HG03097 (cell line): ENCODE data around the gene CCIN.

Source experiments
- ATAC-seq: cut with Tn5 transposase; IDR thresholded peaks from one replicate; pipeline ENCODE4 v1.9.1; 2021; ENCODE audit not compliant: unreplicated experiment, low FRiP score

The CCIN gene

DNA sequence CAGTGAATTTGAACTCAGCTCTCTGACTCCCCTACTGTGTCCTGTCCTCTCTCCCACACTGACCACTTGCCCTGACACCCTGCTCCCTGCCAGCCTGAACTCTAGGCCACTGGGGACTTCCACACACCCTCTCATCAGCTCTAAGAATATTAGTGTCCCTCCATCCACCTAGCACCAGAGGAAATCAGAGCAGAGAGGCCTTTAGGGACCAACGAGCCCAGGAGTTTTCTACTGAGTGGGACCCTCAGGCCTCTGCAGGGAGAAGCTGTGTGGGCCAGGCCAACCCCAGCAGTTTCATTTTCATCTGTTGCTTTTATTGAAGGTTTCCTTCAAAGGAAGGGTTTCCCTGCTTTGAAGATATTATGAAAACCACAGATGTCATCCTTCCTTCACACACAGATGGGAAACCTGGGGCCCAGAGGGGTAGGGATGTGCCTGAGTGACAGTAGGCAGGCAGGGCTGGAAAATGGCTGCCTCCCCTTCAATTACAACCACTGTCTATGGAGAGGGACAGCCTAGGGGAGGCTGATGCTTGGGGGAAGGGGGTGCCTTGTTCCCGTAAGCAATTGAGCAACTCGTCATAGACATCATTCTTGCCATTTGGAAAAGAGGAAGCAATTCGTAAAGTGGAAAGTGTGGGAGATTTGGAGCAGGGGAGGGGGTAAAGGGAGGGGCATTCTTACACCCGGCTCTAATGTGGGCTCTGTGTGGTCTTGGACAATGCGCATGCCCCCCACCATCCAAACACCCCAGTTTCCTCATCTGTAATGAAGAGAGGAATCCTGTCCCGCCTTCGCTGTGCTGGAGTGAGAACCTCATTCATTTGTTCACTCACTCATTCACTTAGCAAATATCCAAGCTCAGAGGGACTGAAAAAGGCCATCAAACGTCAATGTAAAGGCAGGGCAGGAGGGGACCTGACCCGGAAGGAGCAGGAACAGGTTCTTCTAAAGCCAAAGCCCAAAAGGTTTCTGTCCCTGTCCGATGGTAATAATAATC is 28.8 kb upstream of the CCIN start:
- ATAC-seq: no peak

DNA sequence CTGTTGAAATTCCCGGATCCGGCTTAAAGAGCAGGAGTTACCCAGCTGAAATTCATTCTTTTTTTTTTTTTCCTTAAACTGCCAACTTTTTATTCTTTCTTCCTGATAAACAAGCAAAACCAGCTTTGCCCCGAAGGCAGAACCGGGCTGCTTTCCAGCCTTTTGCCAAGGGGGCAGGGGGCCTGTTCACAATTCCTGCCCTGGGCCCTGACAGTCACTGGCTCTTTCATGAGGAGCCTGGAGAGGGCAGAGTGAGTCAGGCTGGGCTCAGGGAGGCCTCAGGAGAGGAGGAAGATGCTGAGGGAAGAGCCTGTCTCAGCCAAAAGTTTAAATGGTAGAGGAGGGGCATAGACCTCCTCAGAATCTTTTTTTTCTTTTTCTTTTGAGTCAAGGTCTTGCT is 27.9 kb upstream of the CCIN start:
- ATAC-seq: no peak

DNA sequence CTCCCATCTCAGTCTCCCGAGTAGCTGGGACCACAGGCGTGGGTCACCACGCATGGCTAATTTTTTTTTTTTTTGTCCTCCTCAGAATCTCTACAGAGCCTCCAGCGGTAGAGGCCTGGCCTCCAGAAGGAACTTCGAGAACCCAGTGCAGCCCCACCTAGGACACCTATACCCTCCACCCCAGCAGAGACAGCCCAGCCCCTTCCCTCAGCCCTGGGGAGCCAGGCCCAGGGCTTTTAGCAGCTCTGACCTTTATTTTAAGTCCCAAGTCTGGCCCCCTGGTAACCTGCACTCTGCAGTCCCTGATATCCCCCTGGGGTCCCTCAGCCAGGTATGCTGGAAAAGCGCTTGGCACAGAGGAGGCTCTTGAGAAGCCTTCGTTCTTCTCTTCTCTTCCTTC is 27.4 kb upstream of the CCIN start:
- no peak for ATAC-seq

DNA sequence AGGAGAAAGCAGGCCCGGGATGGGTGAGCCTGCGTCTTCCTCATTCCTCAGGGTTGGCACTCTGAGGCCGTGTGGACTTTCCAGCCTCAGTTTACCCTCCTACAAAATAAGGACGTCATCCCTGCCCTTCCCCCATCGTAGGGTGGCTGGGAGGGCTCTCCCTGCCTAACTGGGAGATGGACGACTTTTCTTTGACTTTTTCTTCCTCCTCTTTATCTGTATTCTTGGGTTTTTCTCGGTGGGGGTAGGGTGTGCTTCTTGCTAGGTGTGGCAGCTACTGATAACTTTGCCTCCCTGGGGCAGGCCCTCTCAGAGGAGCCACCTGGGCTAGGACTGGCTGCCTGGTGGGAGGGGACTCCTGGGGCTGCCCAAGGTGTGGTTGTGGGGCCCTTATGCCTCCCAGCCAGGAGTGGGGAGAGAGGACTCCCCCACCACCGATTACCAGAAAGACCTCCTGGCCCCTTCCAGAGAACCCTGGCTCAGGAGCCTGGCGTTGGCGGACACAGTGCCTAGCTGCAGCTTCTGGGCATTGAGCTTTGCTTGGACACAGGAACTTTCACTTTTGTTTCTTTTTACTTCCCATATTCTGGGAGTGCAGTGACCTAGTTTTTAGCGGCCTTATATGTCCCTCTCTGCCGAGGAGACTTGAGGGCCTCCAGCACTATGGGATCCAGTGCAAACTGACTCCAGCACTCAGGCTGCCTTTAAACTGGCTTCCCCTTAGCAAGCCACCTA is 26.5 kb upstream of the CCIN start:
- ATAC-seq: no peak

DNA sequence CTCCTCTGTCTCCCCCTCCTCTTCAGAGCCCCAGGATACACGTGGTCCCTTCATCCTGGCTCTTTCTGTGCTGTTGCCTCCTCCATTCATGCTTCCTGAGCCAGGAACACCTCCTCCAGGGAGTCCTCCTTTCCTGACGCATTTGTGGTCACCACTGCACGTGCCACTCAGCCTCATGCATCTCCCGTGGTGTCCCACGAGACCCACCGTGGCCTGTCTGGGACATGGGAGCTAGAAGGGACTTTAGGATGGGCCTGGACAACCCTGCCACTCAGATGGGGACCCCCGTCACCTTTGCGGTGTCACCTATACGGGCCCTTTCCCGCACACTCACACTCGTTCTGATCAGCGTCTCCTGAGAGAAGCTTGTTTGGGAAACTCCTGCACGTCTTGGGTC is 25.9 kb upstream of the CCIN start:
- no peak for ATAC-seq

DNA sequence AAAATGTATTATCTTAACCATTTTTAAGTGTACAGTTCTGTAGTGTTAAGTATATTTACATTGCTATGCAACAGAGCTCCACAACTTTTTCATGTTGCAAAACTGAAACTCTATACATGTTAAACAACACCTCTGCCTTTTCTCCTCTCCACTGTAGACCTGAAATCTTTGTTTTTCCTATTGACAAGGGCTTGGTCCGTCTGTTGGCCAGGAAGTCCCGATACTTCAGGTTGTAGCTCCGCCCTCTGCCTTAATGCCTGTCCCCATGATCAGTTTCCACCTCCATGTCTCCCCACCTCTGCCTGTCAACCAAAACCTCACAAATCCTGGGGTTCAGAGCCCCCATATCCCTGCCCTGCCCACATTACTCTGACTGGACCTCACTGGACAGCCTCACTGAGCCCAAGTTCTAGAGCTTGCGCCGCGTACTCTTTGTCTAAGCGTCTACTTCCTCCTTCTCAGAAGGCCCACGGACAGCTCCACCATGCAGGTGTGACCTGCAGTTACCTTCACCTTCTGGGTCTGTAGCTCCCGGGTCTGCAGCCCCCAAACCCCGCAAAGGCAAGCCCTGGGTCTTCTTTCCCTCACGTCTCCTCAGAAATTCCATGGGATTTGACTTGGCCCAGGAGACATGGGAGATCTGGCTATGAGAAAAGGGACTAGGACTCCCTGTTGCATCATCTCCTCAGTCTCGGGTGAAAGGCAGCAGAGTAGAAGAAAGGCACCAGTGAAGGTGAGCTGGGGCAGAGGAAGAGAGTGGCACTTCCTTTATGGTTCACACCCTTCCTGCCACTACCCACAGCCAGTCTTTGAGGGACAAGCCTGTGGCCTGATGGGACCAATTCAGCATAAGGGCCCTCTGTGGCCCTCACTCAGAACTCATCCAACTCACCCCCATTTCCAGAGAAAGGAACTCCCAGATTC is 24.6 kb upstream of the CCIN start:
- no peak for ATAC-seq

DNA sequence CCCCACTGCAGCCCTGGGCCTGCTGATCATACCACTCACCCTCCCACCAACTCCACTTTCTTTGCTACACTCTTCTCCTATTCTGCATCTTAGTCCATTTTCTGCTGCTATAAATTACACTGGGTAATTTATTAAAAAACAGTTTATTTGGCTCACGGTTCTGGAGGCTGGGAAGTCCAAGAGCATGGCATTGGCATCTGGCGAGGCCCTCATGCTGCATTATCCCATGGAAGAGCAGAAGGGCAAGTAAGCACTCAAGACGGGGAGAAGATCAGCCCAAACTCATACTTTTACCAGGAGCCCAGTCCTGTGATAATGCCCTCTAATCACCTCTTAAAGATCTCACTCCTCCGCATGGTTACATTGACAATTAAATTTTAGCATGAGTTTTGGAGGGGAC is 23.2 kb upstream of the CCIN start:
- no peak for ATAC-seq

DNA sequence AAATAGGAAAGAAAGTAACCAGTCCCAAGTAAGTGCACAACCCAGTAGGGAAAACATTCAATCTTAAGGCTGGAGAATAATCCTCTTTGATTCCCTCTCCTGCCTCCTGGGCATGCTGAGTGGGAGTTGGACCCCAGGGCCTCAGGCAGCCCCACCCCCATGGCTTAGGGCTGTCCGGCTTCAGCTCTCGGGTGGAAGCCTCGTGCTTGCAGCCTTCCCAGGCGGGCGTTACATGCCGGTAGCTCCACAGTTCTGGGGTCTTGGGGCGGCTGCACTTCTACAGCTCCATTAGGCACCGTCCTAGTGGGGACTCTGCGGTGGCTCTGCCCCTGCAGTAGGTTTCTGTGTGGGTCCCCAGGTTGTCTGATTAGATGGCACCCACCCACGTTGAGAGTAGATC is 22.5 kb upstream of the CCIN start:
- ATAC-seq: no peak

DNA sequence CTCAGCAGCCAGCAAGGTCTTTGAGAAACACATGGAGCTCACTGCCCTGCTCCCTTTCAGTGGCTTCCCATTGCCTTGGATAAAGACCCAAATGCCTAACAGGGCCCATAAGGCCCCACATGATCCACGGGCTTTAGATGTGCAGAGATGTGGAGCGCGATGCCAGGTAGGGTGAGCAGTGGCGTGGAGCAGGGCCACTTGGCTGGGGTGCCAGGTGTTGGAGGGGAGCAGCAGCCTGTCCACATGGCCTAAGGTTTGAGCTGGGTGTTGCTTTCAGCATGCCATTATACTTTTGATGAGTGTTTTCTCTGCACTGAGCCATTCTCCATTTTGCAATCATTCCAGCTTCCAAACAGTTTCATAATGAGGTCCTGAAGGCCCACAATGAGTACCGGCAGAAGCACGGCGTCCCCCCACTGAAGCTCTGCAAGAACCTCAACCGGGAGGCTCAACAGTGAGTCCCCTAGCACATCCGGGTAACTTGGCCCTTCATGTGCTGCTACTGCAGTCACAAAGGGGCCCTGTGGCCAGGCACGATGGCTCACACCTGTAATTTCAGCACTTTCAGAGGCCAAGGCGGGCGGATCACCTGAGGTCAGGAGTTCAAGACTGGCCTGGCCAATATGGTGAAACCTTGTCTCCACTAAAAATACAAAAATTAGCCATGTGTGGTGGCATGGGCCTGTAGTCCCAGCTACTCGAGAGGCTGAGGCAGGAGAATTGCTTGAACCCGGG is 21.6 kb upstream of the CCIN start:
- ATAC-seq: no peak

DNA sequence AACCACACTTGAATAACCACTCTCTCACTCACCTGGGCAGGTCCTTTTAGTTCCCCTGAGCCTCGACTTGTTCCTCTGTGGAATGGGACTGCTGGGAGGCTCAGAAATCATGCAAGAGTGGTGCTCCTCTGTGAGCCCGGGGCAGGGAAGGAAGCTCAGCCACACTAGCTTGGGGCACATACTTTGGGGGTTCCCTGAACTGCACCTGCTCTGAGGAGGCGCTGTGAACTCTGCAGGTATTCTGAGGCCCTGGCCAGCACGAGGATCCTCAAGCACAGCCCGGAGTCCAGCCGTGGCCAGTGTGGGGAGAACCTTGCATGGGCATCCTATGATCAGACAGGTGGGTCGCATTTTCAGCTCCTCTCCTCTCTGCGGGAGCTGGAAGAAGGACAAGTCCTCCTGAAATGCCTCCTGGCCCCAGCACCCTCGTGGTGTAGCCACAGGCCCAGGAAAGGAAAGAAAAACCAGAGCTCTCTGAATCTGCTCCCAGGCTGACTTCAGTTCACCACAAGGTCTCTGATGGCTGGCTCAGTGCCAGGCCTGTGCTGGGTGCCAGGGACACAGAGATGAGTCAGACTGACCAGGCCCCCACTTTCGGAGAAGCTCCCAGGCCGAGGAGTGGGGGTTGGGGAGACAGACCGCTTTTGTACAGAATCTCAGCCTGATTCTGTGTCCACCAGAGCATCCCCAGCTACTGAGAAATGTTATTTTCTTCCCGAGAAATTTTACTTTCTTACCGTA is 20.7 kb upstream of the CCIN start:
- no peak for ATAC-seq

DNA sequence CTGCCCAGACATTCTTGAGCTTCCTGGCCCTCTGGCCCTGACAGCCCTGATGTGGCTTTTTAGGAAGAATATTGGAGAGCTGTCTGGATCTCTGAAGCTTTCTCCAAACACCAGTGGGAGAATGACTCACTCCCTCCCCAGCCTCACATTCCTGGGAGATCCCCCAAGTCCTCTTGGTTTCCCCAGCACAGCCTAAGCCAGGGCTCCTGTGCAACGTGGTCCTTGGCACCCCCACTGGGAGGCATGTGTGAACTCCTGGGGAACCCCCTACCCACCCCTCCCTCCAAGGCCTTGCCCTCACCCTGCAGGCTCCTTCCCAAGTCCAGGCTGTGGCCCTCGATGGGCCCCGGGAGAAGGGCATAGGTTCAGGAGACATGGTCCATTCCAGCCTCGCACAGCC is 20.0 kb upstream of the CCIN start:
- no peak for ATAC-seq

DNA sequence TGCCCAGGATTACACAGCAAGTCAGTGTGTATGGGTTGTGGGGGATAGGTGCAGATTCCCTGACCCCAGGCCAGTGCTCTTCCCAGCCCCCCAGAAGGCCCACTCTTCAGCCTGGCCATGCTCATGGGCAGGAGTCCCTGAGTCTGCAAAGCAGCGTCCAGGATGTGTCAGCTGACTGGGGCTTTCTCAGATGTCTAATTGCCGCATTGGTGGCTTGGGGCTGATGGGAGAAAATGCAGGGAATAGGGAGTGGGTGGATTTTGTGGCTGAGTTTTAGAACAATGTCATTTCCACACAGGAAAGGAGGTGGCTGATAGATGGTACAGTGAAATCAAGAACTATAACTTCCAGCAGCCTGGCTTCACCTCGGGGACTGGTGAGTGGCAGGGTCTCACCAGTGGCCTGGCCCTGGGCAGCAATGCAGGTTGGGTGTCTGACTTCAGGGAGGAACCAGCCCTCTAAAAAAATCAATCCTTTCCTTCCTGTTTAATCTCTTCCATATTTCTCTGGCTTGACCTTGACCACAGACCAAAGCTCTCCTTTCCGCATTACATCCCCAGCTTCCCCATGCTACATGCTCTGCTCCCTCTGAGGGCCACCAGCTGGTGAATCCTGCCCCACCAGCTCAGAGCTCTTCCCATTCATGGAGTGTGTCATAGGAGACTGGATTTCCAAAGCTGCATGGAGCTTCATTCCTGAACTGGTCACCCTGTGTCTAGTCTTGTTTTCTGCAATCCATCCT is 18.4 kb upstream of the CCIN start:
- no peak for ATAC-seq

DNA sequence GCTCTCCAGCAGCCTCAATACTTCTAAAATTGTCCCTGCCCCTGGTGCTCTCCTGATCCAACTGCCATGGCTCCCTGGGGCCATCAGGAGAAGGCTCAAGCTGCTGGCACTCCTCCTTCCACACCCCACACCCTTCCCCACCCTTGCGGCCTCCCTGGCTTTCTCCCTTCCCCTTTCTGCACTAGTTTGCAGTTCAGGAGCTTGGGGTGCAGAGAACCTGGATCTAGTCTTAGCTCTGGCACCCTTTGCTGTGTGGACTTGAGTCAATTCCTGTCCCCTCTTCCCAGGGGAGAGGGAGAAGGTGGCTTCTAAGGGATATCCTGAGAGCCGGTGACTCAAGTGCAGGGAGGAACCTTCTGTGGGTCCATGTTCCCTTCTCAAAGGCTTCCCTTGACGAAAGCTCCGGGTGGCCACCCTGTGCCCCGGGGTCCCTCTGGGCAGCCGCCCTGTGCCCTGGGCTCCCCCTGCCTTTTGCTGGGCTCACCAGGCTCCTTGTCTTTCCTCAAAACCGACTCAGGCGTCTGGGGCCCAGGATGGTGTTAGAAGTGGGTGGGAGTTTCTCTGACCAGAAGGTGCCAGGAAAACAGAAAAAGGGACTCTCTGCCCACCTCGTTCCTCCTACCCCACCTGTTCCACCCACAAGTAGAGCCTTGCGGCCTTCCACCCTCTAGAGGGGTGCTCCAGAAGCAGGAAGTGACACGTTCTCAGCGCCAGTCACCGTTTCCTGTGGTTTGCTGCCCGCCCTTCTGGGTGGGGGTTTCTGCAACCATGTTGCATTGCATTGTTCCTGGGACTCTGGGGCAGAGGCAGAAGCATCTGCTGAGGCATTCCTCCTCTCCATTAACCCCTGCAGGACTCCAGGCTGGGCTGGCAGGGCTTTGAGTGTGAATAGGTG is 17.6 kb upstream of the CCIN start:
- ATAC-seq: peak; percentile 73

DNA sequence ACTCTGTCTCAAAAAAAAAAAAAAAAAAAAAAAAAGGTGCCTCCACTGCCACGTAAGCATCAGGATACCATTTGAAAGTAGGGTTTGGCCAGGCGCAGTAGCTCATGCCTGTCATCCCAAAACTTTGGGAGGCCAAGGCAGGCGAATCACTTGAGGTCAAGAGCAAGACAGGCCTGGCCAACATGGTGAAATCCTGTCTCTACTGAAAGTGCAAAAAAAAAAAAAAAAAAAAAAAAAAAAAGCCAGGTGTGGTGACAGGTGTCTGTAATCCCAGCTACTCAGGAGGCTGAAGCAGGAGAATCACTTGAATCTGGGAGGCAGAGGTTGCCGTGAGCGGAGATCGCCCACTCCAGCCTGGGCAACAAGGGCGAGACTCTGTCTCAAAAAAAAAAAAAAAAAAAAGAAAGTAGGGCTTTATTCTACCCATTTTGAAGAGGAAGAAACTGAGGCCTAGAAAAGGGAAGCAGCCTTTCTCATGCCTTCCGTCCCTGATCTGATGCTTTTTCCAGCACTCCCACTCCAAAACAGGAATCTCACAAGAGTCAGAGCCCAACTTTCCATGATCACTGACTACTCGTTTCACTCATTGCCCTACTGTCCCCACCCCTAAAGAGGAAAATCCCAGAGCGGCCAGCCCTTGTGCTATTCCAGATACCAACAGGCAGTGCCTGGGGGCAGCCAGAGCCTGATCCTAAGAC is 16.3 kb upstream of the CCIN start:
- no peak for ATAC-seq

DNA sequence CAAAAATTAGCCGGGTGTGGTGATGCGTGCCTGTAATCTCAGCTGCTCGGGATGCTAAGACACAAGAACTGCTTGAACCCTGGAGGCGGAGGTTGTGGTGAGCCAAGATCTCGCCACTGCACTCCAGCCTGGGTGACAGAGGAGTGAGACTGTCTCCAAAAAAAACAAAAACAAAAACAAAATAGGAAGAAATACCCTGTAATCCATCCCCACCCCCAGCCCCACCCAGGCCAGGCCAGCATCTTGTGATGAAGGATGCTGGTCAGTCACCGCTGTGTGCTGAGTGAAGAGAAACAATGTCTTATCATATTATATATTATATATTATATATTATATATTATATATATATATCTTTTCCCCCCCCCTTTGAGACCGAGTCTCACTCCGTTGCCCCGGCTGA is 15.4 kb upstream of the CCIN start:
- ATAC-seq: no peak

DNA sequence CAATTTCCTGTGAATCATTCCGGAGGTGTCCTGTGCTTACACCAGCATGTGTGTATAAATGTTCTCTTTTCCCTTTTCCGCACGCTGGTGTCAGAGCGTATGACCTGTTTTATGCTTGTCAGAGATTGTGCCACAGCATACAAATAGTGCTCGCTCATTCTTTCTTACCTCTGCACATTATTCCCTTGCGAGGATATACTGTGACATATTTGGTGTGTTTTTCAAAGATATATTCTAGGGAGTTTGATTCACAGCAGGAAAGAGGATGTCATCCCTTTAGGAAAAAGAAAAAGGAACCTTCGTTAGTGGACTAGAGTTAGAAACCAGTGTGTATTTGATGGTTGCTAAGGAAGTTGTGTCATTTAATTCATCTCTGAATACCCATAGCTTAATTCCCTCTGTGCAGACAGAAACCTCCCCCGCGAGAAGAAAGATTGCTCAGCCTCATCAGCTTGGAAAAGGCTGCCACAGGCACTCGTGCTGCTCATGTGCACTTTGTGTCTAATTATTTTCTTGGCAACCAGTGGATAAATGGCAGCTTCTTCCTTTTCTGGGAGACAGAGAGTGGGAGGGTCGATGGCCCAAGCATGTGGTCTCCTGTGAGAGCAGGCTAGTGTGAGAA is 14.7 kb upstream of the CCIN start:
- no peak for ATAC-seq

DNA sequence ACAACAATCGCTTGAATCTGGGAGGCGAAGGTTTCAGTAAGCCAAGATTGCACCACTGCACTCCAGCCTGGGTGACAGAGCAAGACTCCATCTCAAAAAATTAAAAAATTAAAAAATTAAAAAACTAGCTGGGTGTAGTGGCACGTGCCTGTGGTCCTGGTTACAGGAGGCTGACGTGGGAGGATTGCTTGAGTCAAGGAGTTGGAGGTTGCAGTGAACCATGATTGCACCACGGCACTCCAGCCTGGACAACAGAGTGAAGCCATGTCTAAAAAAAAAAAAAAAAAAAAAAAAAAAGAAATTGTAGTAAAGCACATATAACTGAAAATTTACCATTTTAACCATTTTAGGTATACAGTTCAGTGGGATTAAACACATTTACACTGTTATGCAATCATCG is 13.1 kb upstream of the CCIN start:
- ATAC-seq: no peak
